Naive thymus-derived CD8-positive, alpha-beta T cell (primary cell): ENCODE data around the gene NCKIPSD. TPM values are rescaled to one million over a fixed set of nuclear protein-coding genes. Genes with fewer than 3 reads are reported as not detected.

Experiments
- ATAC-seq, 2 donors: fragments of 150-1000 bp; cut with Tn5 transposase in 1 of 2; sonication (Bioruptor Pico), chemical (Tn5 transposase) in 1 of 2; 1 replicate in 1 of 2; 2 replicates in 1 of 2; pipeline ENCODE4 v1.10.0; 2021; ENCODE audit warnings: mild to moderate bottlenecking in 2 of 2, moderate library complexity in 2 of 2
- POLR2A ChIA-PET: fragments of 350-600 bp; sonication (Branson Sonifier 250); formaldehyde crosslinking; loops from one replicate; lab custom pipeline; 2021; ENCODE audit warnings: antibody characterized with exemption; lab: Charles Lee
- DNase-seq, 10 donors: peaks; one replicate each; pipeline versions ENCODE4 v3.0.0 to v3.0.0-alpha.2; 2020 to 2022
- H3K27ac Mint-ChIP-seq, 10 donors: one replicate each; pipeline ENCODE4 v1.8.0; 2020 to 2022; ENCODE audit warnings: mild to moderate bottlenecking in 10 of 10, mixed read lengths in 10 of 10, moderate library complexity in 4 of 10, inconsistent platforms in 1 of 10
- H3K27me3 Mint-ChIP-seq, 5 donors: one replicate each; pipeline ENCODE4 v1.8.0; 2021 to 2022; ENCODE audit warnings: mixed read lengths in 5 of 5
- H3K36me3 Mint-ChIP-seq, 3 donors: one replicate each; pipeline ENCODE4 v1.8.0; 2020 to 2022; ENCODE audit warnings: mixed read lengths in 3 of 3, mild to moderate bottlenecking in 2 of 3, inconsistent platforms in 1 of 3
- H3K4me1 Mint-ChIP-seq, 4 donors: one replicate each; pipeline ENCODE4 v1.8.0; 2021 to 2022; ENCODE audit warnings: mixed read lengths in 4 of 4
- H3K4me3 Mint-ChIP-seq, 10 donors: one replicate each; pipeline ENCODE4 v1.8.0; 2020 to 2022; ENCODE audit warnings: mild to moderate bottlenecking in 10 of 10, mixed read lengths in 10 of 10, moderate library complexity in 6 of 10, inconsistent platforms in 1 of 10
- H3K9me3 Mint-ChIP-seq, 9 donors: one replicate each; pipeline ENCODE4 v1.8.0; 2020 to 2022; ENCODE audit warnings: mixed read lengths in 9 of 9, mild to moderate bottlenecking in 3 of 9, inconsistent platforms in 1 of 9, moderate library complexity in 1 of 9
- polyA plus RNA-seq, 3 donors: library from polyadenylated mRNA; unstranded; fragments of 300-500 nt; fragmentation: Illumina TruSeq; gene quantifications; one replicate each; pipeline ENCODE4 v1.2.3, GENCODE V29; 2021
- total RNA-seq, 8 experiments: library from RNA in 2 of 8; stranded (reverse) in 2 of 8; gene quantifications; one replicate each; pipeline ENCODE4 v1.2.3 and lab custom pipeline; 2021 to 2026

The NCKIPSD gene
- total and polyA plus RNA-seq, 5 experiments from 2014 or later: 8.1 to 18.7 (median 14.2) TPM

GRCh38 chr3:48715174-48715800, 29.6 kb upstream of the NCKIPSD start:
- no peak for ATAC-seq
- peak overlapping the region; percentile 88 to 99 (median 96) for H3K4me3 Mint-ChIP-seq
- POLR2A ChIA-PET: interaction anchor here (0.5 to 1.2 kb wide), 5 partner anchors 10 to 189 kb away, joined by 3 to 6 read pairs (median 3); no protein-coding TSS in a partner anchor
- peak overlapping the region; percentile 9 to 98 (median 95) for H3K27ac Mint-ChIP-seq
- H3K9me3 Mint-ChIP-seq: no peaks in the 10 kb centered on the region
- H3K36me3 Mint-ChIP-seq: peaks cover 4 to 41% (median 11%) of the 10 kb centered on the region in 3 donors
- H3K27me3 Mint-ChIP-seq: peaks cover 0 to 2% (median 0%) of the 10 kb centered on the region in 5 donors
- peaks cover 23 to 65% (median 59%) of the 10 kb centered on the region in 4 donors for H3K4me1 Mint-ChIP-seq
- DNase-seq: no peak

- H3K4me1 Mint-ChIP-seq: peaks cover 28 to 81% (median 74%) of the 10 kb centered on the region in 4 donors
- H3K27ac Mint-ChIP-seq: peak overlapping the region in 7 of 10 donors; percentile 36 to 82 (median 75)
- H3K9me3 Mint-ChIP-seq: no peaks in the 10 kb centered on the region
- H3K36me3 Mint-ChIP-seq: peaks cover 4 to 66% (median 15%) of the 10 kb centered on the region in 3 donors
- H3K27me3 Mint-ChIP-seq: no peaks in the 10 kb centered on the region
- peak overlapping the region in 9 of 10 donors; percentile 7 to 79 (median 52) for H3K4me3 Mint-ChIP-seq
- DNase-seq (no peak), ATAC-seq (no peak)
- POLR2A ChIA-PET: no interaction called here
Measured at GRCh38 chr3:48711727-48712126, 26.0 kb upstream of the NCKIPSD start.

GRCh38 chr3:48709051-48709461, 23.3 kb upstream of the NCKIPSD start:
- Mint-ChIP-seq H3K4me1 (peaks cover 22 to 78% (median 60%) of the 10 kb centered on the region in 4 donors), H3K27ac (peak overlapping the region; percentile 32 to 87 (median 72)), H3K4me3 (peak overlapping the region in 9 of 10 donors; percentile 4 to 66 (median 36)), H3K9me3 (no peaks in the 10 kb centered on the region), H3K36me3 (peaks cover 0 to 74% (median 9%) of the 10 kb centered on the region in 3 donors), H3K27me3 (no peaks in the 10 kb centered on the region)
- DNase-seq (no peak), ATAC-seq (no peak)
- POLR2A ChIA-PET: no interaction called here

- Mint-ChIP-seq H3K4me3 (peak overlapping the region in 8 of 10 donors; percentile 2 to 66 (median 24)), H3K9me3 (no peaks in the 10 kb centered on the region), H3K4me1 (peaks cover 23 to 81% (median 61%) of the 10 kb centered on the region in 4 donors), H3K36me3 (peaks cover 0 to 76% (median 10%) of the 10 kb centered on the region in 3 donors), H3K27me3 (no peaks in the 10 kb centered on the region), H3K27ac (peak overlapping the region in 6 of 10 donors; percentile 46 to 78 (median 72))
- ATAC-seq (no peak), DNase-seq (no peak)
- POLR2A ChIA-PET: no interaction called here
Measured at GRCh38 chr3:48708481-48708889, 22.8 kb upstream of the NCKIPSD start.

- no peak for ATAC-seq
Measured at GRCh38 chr3:48707157-48707556, 21.4 kb upstream of the NCKIPSD start.

GRCh38 chr3:48702320-48702920, 16.7 kb upstream of the NCKIPSD start:
- H3K36me3 Mint-ChIP-seq: peaks cover 0 to 66% (median 7%) of the 10 kb centered on the region in 3 donors
- peaks cover 16 to 63% (median 43%) of the 10 kb centered on the region in 4 donors for H3K4me1 Mint-ChIP-seq
- peak overlapping the region in 1 of 10 donors; percentile 50 for H3K4me3 Mint-ChIP-seq
- POLR2A ChIA-PET: interaction anchor here (0.7 kb wide), 1 partner anchor 18 kb away, joined by 4 read pairs; no protein-coding TSS in a partner anchor
- no peak for ATAC-seq
- H3K9me3 Mint-ChIP-seq: no peaks in the 10 kb centered on the region
- H3K27me3 Mint-ChIP-seq: no peaks in the 10 kb centered on the region
- H3K27ac Mint-ChIP-seq: peak overlapping the region in 8 of 10 donors; percentile 1 to 63 (median 34)
- DNase-seq: no peak

More at GRCh38 chr3:48707157-48707556, 21.4 kb upstream of the NCKIPSD start:
- Mint-ChIP-seq H3K36me3 (peaks cover 0 to 75% (median 10%) of the 10 kb centered on the region in 3 donors), H3K4me3 (peak overlapping the region in 2 of 10 donors; percentile 4 to 39), H3K27me3 (no peaks in the 10 kb centered on the region), H3K27ac (peak overlapping the region in 7 of 10 donors; percentile 8 to 67 (median 35)), H3K9me3 (no peaks in the 10 kb centered on the region), H3K4me1 (peaks cover 27 to 79% (median 61%) of the 10 kb centered on the region in 4 donors)
- DNase-seq: no peak
- POLR2A ChIA-PET: interaction anchor here (0.6 kb wide), 1 partner anchor 195 kb away, joined by 3 read pairs; no protein-coding TSS in a partner anchor

GRCh38 chr3:48700731-48701405, 15.2 kb upstream of the NCKIPSD start:
- Mint-ChIP-seq H3K27ac (peak overlapping the region in 1 of 10 donors; percentile 9), H3K4me1 (peaks cover 16 to 62% (median 41%) of the 10 kb centered on the region in 4 donors), H3K9me3 (no peaks in the 10 kb centered on the region), H3K4me3 (no peak overlapping the region), H3K36me3 (peaks cover 0 to 55% (median 4%) of the 10 kb centered on the region in 3 donors), H3K27me3 (no peaks in the 10 kb centered on the region)
- ATAC-seq: no peak
- no peak for DNase-seq
- POLR2A ChIA-PET: no interaction called here

- H3K36me3 Mint-ChIP-seq: peaks cover 0 to 58% (median 5%) of the 10 kb centered on the region in 3 donors
- no peak for DNase-seq
- H3K27me3 Mint-ChIP-seq: no peaks in the 10 kb centered on the region
- H3K4me1 Mint-ChIP-seq: peaks cover 19 to 61% (median 42%) of the 10 kb centered on the region in 4 donors
- no peak for ATAC-seq
- no peak overlapping the region for H3K4me3 Mint-ChIP-seq
- POLR2A ChIA-PET: interaction anchor here (0.6 kb wide), 1 partner anchor 173 kb away, joined by 4 read pairs; no protein-coding TSS in a partner anchor
- H3K27ac Mint-ChIP-seq: peak overlapping the region in 3 of 10 donors; percentile 18 to 77 (median 56)
- no peaks in the 10 kb centered on the region for H3K9me3 Mint-ChIP-seq
Measured at GRCh38 chr3:48698891-48699290, 13.2 kb upstream of the NCKIPSD start.

- no peak overlapping the region for H3K4me3 Mint-ChIP-seq
- DNase-seq (no peak), ATAC-seq (no peak)
- peaks cover 19 to 57% (median 38%) of the 10 kb centered on the region in 4 donors for H3K4me1 Mint-ChIP-seq
- H3K27ac Mint-ChIP-seq: peak overlapping the region in 3 of 10 donors; percentile 8 to 40 (median 15)
- POLR2A ChIA-PET: interaction anchor here (0.5 to 1.1 kb wide), 2 partner anchors 17 to 198 kb away, joined by 4 to 6 read pairs; no protein-coding TSS in a partner anchor
- no peaks in the 10 kb centered on the region for H3K27me3 Mint-ChIP-seq
- peaks cover 0 to 62% (median 5%) of the 10 kb centered on the region in 3 donors for H3K36me3 Mint-ChIP-seq
- no peaks in the 10 kb centered on the region for H3K9me3 Mint-ChIP-seq
Measured at GRCh38 chr3:48697952-48698351, 12.2 kb upstream of the NCKIPSD start.

- Mint-ChIP-seq H3K4me1 (peaks cover 12 to 49% (median 30%) of the 10 kb centered on the region in 4 donors), H3K36me3 (peaks cover 0 to 66% (median 5%) of the 10 kb centered on the region in 3 donors), H3K9me3 (no peaks in the 10 kb centered on the region), H3K4me3 (no peak overlapping the region), H3K27ac (peak overlapping the region in 8 of 10 donors; percentile 9 to 88 (median 56)), H3K27me3 (no peaks in the 10 kb centered on the region)
- no peak for DNase-seq
- POLR2A ChIA-PET: no interaction called here
- no peak for ATAC-seq
Measured at GRCh38 chr3:48696601-48697000, 10.9 kb upstream of the NCKIPSD start.

- no peak for DNase-seq
- POLR2A ChIA-PET: no interaction called here
- Mint-ChIP-seq H3K4me3 (no peak overlapping the region), H3K36me3 (peaks cover 0 to 67% (median 5%) of the 10 kb centered on the region in 3 donors), H3K27ac (peak overlapping the region in 9 of 10 donors; percentile 9 to 88 (median 52)), H3K4me1 (peaks cover 12 to 47% (median 29%) of the 10 kb centered on the region in 4 donors), H3K9me3 (no peaks in the 10 kb centered on the region), H3K27me3 (no peaks in the 10 kb centered on the region)
- no peak for ATAC-seq
Measured at GRCh38 chr3:48696156-48696555, 10.4 kb upstream of the NCKIPSD start.

- peaks cover 0 to 69% (median 5%) of the 10 kb centered on the region in 3 donors for H3K36me3 Mint-ChIP-seq
- POLR2A ChIA-PET: interaction anchor here (0.5 kb wide), 1 partner anchor 74 kb away, joined by 3 read pairs; no protein-coding TSS in a partner anchor
- no peak overlapping the region for H3K4me3 Mint-ChIP-seq
- H3K9me3 Mint-ChIP-seq: no peaks in the 10 kb centered on the region
- no peaks in the 10 kb centered on the region for H3K27me3 Mint-ChIP-seq
- peak in 1 of 2 donors; percentile 69 for ATAC-seq
- peak overlapping the region in 7 of 10 donors; percentile 31 to 82 (median 62) for H3K27ac Mint-ChIP-seq
- peaks cover 15 to 44% (median 27%) of the 10 kb centered on the region in 4 donors for H3K4me1 Mint-ChIP-seq
- peak in 1 of 10 donors; percentile 28 for DNase-seq
Measured at GRCh38 chr3:48695393-48695753, 9.7 kb upstream of the NCKIPSD start.
